ENCODE results near the gene PTH1R.

GRCh38 chr3:46829699-46830208 lies 47.8 kb upstream of the PTH1R start:
- TF ChIP-seq YY1 (IDR thresholded peaks at IDR 0.05; ENCODE audit: insufficient read depth, insufficient read length) (no peak), SUZ12 (IDR thresholded peaks at IDR 0.05; ENCODE audit: extremely low read depth, insufficient read depth, insufficient read length) (no peak)
